Kidney tubule cell (primary cell): ENCODE results near the gene TMCO5A.
"Not testable (repeated sequence)": the region's sequence is repeated elsewhere in the genome, so short reads cannot be mapped to it uniquely, and the experiment has no call there.

Source experiments
- DNase-seq: peaks from one replicate; pipeline ENCODE4 v3.0.0-alpha.2; 2018; ENCODE audit warnings: low spot score

Gene TMCO5A

DNA sequence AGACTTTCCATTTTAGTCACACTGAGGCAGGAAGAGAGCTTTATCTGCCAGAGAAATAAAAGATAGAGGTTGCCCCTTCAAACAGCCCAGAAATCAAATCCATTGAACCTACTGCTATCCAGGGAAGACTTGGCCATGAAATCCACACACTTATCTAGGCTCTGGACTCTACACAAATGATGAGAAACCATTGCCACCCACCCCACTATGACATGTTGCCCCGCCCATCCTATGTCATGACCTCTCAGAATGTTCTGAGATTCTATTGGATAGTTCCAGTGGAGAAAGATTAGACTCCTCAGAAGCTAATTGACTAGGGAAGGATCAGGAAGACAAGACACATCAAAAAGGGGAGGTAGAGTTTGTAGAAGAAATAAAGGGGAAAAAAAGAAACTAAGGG, at the start of gene TMCO5A:
Gene TMCO5A, plus strand, starts transcription at position 301 of the 400 bp plus-strand sequence. CDS start 1,684 bp downstream, outside the sequence.
- no peak for DNase-seq

DNA sequence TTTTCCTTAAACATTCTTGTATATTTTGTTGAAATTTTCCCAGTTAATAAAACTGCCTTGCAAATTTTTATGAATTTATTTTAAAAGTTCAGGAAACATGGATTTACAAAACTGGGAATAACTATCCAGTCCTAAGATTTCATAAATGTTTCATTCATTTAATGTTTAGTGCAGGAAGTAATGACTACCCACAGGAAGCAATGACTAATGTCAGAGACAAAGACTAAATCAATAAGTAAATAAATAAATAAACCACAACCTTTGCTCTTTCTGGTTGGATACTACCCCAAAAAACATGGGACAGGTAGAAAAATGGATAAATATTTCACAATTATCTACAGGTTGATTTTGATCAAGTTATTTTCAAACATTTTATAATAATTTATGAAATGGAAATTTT, 48.8 kb upstream of the TMCO5A start:
- DNase-seq = peak; percentile 30

DNA sequence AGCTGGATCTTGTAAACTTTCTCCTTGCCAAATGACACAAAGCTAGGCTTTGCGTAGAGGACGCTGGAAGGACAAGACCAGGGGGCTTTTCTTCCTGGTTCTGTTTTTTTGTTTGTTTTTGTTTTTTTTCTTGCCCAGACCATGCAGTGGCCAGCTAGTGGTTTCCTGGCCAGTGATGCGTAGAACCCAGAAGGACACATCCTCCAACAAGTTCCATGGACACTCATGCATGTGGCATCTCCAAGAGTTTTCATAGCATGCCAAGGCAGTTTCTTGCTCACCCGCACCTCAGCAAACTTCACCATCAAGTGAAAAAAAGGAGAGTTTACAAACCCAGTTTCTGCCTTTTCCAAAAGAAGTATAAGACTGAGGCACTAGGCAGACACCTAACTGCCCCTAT, 46.1 kb upstream of the TMCO5A start:
- peak; percentile 85 for DNase-seq

DNA sequence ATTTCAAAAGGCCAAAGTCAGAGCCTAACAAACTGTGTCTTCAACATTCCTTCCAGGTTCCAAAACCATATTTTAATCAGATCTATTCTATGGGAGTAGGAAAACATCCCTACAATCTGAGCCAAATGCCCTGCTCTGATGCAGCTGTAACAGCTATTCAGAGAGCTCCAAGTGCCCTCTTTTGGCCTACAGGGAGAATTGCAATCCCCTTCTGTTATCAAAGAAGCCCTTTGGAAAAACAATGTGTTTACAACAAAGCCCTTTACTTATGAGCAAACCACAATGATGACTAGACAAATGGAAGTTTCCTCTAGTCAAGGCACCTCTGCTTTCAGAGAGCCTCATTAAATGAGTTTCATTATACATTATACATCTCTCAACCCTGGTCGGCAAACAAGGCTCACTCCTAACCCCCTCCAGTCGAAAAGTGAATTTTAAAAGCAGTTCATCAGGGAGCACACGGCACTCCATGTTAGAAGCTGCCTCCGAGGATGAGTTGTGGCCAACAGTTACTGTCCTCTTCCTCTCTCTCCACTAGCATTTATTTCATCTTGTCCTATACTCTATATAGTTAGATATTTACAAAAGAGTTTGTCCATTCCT, 42.6 kb upstream of the TMCO5A start:
- DNase-seq = peak; percentile 64

DNA sequence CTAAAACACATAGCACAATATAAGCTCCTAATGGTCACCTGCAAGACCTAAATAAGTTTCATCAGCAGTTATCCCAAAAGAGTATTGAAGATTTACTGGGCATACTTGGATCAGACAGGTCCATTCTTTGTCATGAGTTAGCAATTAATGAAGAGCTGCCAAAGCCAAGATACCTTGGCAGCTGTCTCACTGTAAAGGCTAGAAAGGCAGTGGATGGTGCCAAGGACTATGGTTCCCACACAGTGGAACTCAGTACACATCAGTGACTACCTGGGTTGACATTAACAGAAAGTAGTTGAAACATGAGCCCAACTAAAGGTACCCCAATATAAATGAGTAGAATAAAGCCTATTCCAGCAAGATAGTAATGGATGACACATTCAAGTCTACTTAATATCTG, 41.1 kb upstream of the TMCO5A start:
- DNase-seq = no peak

DNA sequence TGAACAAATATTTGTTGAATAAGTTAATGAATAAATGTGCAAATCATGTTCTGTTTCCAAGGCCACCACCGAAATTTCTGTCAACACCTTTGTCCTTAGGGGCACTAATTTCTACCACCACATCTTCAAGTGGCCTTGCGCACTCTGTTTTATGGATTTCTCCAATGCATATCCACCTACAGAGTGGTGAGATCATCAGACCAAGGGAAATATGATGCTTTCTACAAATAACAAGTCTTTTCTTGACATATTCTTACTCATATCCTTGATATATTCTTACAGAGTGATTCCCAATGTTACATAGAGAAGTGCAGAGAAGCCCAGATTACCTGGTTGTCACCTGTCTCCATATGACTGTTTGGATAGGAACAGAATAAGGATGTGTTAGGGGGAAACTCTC, 36.1 kb upstream of the TMCO5A start:
- DNase-seq = no peak

DNA sequence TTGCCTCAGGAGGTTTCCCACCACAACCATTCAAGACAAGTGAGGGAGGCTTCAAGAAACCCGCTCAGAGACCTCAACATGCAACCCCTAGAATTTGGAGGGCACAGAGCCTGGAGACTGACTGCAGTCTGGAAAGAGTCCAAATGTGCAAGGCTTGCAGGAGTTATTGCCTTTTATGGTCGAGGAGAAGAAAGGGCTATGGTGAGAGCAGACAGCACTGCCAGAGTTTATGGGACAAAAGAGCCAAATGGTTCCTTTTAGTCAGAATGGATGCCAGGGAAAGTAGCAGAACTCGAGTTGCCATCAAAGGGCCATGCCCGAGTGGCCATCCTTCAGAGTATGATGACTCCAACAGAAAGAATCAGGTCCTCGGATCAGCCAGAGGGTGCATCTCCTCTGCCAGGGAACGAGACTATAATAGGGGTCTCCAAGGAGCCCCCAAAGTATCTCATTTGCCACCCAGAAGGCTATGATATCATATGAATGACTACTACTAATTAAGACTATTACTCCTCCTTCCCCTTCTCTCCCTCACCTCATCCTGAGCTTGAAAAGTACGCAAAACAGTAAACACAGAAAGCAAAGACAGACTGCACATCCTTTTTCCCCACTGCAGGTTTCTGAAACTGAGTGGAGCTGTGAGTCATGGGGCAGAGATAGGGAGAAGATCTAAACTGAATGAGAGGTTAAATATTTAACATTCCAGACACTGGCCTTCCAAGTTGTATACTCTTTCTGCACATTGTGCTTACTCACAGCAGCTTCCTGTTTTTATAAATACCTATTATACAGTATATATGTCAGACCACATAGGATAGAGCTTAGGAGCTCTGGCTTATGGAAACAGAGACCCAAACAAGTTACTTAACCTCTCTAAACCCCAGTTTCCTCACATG, 33.9 kb upstream of the TMCO5A start:
- peak; percentile 75 for DNase-seq

DNA sequence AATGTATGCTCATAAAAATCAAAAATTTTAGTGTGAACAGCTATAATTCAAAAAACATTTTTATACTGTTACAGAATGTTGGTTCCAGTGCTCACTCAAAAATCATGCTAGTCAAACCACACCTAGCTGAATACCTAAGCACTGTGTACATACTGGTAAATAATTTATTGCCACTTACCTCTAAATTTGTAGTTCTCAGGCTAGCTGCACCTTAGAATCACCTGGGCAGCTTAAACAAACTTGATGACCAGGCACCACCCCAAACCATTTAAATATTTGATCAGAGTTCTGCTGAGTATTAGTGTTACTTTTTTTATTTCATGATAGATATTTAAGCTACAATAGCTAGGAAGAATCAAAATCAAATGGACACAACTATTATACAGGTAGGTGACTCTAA, 32.3 kb upstream of the TMCO5A start:
- DNase-seq = peak; percentile 41

DNA sequence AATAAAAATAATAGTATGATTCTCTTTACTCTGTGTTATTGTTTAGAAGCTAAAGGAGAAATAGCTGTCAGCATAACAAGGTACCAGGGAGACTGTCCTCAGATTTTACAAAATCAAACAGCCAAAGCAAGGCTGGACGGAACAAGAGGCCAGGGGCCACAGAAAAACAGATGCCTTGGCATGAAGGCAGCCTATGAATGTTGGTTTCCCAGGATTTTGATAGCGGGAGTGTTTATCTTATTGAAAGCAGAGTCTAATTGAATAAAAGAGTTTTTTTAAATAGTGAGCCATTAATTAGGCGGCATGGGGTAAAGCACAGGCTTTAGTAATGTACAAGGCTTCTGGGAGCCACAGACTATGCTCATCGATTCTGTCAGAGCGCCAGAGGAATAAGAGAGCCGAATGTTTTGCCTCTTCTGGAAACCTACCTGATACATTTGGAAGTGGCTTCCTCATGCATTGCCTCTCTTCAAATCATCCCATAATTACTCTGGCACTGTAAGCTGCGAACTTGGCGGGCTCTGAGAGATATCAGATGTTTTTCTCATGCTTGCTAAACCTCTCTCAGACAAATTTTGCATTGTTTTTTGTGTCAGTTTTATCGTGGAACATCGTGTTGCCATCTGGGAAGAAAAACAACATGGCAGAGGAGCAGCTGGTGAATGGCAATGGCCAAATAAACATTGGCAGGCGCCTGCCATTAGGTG, 30.4 kb upstream of the TMCO5A start:
- no peak for DNase-seq

DNA sequence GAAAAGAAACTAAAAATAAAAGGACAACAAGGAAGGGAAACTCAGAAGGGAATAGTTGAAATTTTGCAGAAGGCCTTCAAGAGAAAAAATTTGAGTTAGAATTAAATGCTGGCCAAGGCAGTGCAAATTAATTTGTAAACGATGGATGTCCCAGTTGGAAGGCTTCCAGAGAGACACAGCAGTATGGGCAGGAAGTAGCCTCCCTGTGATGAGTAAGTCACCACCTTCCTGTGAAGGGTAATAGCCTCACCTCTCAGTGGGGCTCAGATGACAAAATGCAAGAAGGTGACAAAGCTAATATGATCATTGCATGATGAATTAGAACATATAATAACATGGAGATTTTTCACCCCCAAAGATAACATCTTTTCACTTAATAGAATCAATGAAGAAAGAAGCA, 27.3 kb upstream of the TMCO5A start:
- DNase-seq = peak; percentile 84

DNA sequence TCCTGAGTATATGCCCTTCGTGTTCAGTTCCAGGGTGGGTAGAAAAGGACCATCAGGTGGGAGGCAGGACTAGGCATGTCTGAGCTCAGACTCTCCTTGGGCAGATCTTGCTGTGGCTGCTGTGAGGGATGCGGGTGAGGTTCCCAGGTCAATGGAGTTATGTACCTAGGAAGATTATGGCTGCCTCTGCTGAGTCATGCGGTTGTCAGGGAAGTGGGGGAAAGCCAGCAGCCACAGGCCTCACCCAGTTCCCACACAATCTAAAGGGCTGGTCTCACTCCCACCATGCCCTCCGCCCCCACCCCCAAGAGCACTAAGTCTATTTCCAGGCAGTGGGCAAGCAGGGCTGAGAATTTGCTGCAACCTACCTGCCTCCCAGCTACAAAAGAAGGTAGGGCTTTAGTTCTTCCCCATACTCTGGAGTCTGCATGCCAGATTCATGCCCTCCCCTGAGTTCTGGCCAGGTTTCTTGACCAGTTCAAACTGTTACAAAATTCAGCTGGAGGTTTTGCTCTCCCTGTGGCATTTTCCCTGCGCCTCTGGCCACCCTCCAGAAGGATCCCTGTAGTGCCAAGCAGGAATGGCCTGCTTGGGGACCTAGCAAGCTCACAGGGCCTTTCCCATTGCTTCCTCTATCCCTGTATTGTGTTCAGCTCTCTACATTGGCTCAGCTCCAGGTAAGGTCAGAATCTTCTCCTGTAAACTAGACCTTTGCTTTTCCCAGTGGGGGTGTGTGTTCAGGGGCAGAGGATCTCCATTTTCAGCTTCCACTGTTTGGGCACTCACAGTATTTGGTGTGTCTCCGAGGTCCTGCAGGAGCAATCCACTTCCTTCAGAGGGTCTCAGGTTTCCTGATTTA, 12.7 kb upstream of the TMCO5A start:
- DNase-seq = peak; percentile 25

DNA sequence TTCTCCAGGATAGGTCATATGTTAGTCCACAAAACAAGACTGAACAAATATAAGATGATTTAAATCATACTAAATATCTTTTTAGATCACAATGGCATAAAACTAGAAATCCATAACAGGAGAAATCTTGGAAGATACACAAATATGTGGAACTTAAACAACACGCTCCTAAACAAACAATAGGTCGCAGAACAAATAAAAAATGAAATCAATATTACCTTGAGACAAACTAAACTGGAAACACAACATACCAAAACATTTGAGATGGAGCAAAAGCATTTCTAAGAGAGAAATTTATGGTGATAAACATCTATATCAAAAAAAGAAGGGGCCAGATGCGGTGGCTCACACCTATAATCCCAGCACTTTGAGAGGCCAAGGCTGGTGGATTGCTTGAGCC, 8.3 kb upstream of the TMCO5A start:
- DNase-seq = no peak

DNA sequence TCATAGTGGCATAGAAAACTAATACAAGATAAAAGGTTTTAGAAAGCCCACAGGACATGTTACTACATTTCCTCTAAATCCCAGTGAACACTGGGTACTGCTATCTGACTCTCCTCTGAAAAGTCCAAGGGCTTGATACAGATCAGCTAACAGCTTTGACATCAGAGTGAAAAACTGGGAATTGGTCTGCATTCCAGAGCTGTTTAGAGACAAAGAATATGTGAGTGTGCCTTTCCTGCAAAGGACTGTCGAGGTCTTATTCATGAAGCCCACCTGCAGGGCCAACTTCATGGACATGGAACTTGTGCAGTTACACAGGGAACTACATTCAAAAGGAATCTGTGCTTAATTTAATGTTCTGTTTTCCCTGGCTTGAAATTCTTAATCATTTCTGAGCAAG, 5.2 kb upstream of the TMCO5A start:
- no peak for DNase-seq

DNA sequence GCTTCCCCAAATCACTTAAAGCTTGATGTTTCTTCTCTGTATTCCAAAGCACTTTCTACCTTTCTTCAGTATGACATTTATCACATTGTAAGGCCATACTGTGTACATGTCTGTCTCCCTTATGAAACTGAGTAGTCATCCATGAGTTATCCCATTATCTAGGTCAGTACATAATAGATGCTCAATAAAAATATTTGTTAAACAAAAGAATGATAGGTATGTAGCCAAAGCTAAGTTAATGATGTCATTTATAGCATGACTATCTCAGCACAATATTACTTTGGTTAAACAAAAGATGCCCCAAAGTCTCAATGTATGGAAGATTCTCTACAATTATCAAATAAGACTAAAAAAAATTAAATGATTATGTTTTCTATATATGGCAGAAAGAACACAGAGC, 3.1 kb upstream of the TMCO5A start:
- DNase-seq = no peak

DNA sequence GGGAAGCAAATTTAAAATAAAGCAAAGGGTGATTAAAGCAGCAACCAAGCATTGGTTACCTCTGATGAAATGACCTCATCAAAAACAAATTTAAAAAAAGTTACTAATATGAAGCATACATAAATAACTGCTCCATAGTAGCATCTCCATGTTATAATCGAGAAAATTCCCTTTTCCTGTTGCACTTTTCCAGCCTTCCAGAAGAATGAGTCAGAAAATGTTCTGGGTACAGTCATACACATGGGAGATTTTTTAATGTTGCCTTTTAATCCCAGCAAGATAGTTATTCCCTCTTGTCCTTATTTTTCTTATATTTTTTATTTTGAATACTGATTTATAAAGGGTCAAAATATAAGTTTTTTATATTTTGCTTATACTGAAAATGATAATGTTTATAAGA, 2.6 kb upstream of the TMCO5A start:
- DNase-seq = peak; percentile 7

DNA sequence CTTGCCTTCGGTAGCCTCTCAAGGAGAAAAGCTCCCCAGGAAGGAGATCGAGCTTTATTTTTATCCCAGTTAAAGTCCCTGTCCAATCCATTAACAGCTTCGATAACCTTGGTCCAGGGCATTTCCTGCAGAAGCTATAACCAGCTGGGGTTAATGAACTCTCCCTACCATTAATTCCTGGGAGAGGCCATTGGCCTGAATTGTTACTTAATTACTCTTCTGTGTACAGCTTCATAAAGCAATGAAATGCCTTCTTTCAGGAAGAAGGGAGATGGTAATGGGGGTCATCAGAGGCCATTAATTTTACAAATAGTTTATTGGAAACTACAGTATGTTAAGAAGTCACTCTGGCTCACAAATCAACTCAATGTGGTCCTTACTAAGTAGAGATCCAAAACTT, 1.9 kb upstream of the TMCO5A start:
- no peak for DNase-seq

DNA sequence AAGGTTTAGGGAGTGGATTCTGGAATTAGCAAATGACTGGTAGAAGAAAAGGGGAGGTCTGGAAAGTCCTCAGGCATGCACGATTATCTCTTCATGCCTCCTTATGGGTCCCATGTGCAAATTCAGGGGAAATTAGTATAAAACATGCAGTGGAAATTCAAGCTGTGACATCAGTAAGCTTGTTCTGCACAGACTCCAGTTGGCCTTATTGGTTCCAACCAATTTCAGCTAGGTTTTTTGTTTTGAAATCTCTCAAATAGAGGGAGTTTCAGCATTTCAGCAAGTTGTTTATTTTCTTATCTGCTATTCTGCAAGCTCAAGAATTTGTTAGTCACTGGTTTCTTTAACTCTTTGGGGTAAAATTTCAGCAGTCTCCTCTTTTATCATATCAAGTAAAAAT, 774 bp upstream of the TMCO5A start:
- no peak for DNase-seq

DNA sequence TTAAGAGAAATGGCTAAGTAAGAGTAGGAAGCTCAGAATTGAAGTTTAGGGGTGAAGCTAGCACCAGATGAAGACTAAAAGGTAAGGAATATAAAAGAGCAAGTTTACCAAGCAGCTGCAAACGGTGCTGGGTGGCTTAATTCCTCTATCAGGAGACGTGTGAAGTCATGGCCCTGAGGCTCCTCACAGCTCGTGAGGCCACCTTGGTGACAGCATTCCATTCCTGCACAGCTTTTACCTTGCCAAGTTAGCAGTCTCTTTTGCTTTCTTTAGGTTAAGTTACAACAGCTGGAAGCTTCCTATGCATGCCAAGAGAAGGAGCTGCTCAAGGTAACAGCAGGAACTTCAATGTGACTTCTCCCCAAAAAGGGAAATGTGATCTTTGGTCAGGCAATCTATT, 6.4 kb downstream of the TMCO5A start:
- no peak for DNase-seq

DNA sequence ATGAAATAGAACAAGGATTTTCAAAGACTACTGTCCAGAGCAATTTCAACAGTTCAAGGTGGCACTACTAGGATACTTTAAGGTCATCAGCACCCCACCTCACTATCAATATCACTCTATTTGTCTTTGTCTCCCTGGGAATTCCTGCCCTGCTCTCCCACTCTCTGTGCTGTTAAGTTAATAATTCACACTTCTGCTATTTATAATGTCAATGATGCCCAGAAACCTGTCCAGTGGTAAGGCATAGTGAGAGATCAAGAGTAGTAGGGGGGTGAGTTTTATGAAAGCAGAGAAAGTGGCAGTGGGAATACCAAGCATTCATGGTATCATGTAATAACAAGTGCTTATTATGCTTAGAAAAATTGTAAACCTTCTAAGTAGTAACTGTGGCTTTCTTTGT, 7.3 kb downstream of the TMCO5A start:
- peak; percentile 52 for DNase-seq

DNA sequence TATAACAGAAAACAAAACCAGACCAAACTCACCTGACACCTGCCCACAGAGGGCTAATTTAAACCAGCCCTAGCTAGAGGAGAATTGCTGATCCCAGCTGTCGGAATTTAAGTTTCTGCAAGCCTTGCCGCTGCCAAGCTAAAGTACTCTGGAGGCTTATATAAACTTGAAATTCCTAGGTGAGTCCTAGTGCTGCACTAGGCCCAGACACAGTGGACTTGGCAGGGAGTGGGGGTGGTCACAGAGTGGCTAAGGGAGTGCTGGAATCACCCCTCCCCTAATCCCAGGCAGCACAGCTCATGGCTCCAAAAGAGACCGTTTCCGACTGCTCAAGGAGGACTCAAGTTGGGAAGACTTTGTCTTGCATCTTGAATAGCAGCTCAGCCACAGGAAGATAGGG, 17.6 kb downstream of the TMCO5A start:
- DNase-seq = no peak

DNA sequence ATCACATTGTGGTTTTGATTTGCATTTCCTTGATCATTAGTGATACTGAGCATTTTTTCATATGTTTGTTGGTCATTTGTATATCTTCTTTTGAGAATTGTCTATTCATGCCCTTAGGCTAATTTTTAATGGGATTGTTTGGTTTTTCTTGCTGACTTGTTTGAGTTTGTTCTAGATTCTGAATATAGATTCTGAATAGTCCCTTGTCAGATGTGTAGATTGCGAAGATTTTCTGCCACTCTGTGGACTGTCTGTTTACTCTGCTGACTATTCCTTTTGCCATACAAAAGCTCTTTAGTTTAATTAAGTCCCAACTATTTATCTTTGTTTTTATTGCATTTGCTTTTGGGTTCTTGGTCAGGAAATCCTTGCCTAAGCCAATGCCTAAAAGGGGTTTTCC, 26.3 kb downstream of the TMCO5A start:
- DNase-seq = not testable (repeated sequence)

DNA sequence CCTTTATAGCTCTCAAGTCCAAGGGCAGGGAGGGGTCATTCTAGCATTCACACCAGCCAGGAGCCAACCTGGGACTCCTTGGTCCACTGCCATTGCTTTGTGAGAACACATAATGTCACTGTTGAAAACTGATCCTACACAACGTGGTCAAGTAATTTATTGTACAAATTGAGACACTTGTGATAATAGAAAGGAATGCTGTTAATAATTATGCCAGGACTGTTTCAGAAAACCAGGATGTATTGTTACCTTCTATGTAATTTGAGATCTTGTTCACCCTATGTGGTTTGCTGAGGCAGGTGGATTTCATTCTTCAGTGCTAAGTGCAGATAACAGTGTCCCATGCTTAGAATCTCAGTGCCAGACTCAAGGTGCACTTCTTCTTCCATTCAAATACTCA, 33.3 kb downstream of the TMCO5A start:
- peak; percentile 67 for DNase-seq
